Mammary epithelial cell (primary cell): Measurements from ENCODE around the gene MUC6.

Experiments
- CTCF ChIP-seq, 2 donors: IDR thresholded peaks in 1 of 2; conservative IDR thresholded peaks in 1 of 2; 2 replicates each; pipeline ENCODE4 v1.5.1; 2011 to 2012; ENCODE audit warnings: inconsistent platforms in 2 of 2, low read length in 2 of 2, mild to moderate bottlenecking in 2 of 2, control low read depth in 1 of 2, low read depth in 1 of 2; ENCODE audit not compliant: insufficient read depth in 1 of 2; ENCODE audit errors: extremely low read depth in 1 of 2
- EZH2 ChIP-seq: IDR thresholded peaks from 2 replicates; pipeline ENCODE4 v1.6.1; 2012; ENCODE audit warnings: low read length, inconsistent platforms, borderline replicate concordance

- TF ChIP-seq CTCF (conservative IDR thresholded peaks at IDR 0.05 in 1 of 2, IDR thresholded peaks at IDR 0.05 in 1 of 2; ENCODE audit: extremely low read depth in 1 of 2, insufficient read depth in 1 of 2, low read depth in 1 of 2, low read length in 2 of 2), result no peak
- no peak for TF ChIP-seq EZH2
Observed at GRCh38 chr11:981764-982163, 54.8 kb downstream of the MUC6 start.
